Measurements from ENCODE around the gene RASD1. TPM values are rescaled to one million over a fixed set of nuclear protein-coding genes. Genes with fewer than 3 reads are reported as not detected.

Gene RASD1
- 10 to 100 TPM; 25.5 to 79.9 (median 40.6) TPM for total RNA-seq

DNA sequence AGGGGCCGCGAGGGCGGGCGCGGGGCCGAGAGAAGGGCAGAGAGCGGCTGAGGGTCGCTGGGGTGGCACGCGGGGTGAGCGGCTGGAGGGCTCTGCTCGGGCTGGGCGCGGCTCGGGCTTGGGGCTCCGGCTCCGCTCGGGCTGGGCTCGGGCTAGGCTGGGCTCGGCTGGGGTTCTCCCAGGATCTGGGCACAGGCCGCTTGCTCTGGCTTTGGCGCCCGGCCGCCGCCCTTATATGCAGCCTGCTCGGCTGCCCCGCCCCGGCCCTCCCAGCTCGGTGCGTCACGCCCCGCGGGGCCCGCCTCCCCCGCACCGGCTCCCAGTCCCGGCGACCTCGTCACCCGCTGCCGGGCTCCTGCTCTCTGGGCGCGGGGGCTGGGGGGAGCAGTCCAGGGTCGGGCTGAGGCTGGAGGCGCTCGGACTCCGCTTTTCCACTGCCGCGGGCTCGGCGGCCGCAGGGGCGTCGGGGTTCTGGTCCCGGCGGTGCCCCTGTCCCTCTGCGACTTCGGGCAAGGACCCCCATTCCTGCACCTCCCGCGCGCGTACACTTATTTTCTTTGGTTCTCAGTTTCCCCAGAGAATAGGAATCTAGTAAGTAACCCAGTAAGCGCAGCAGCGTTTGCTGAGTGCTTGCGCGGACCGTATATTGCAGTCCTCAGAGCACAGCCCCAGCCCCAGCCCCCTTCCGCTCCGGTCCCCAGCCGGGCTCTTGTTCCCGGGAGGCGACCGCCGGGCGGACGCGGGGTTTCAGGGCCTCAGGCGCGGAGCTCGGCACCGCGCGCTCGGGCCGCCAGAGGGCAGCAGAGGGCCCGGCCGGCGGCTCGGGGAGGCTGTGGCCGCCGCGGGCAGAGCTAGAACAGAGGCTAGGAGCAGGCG is at the start of gene RASD1:
RASD1 (minus strand) TSS at position 207 of the 876 bp plus-strand sequence. CDS start 214 bp downstream, outside the sequence.
- peak; percentile 86 to 98 for DNase-seq (ENCODE audit: low spot score in 2 of 2)
- 0 to 1% methylated on average over 29 to 70 of the region's 93 CpGs for WGBS, 2 donors
- intact Hi-C loops (cut with DNase I; ENCODE audit: low total_unique reads), result loop anchor here (5.0 kb wide), 1 partner anchor 146 kb away; no protein-coding TSS in a partner anchor

GRCh38 chr17:17545984-17546383 is 49.8 kb upstream of the RASD1 start:
- DNase-seq (ENCODE audit: low spot score in 2 of 2), result no peak
- 80 to 91% methylated on average over 5 to 7 of the region's 7 CpGs for WGBS, 2 donors
- no peak for TF ChIP-seq POLR2A (IDR thresholded peaks at IDR 0.05)
- TF ChIP-seq CTCF (IDR thresholded peaks at IDR 0.05), result no peak
- no peak overlapping the region for H3K4me3 ChIP-seq (ENCODE audit: low read depth, poor library complexity, severe bottlenecking)
- intact Hi-C loops (cut with DNase I; ENCODE audit: low total_unique reads), result no loop called here

More for the DNA sequence above, at the start of gene RASD1:
- H3K4me3 ChIP-seq (ENCODE audit: low read depth, poor library complexity, severe bottlenecking), result peak within 1 kb of the TSS; percentile 56
- TF ChIP-seq CTCF (IDR thresholded peaks at IDR 0.05), result peak in 1 of 3 donors; percentile 33
- TF ChIP-seq POLR2A (IDR thresholded peaks at IDR 0.05), result peak in 1 of 2 donors; percentile 97

GRCh38 chr17:17545031-17545820 is 49.0 kb upstream of the RASD1 start:
- WGBS, 2 donors, result 75 to 79% methylated on average over 20 of the region's 20 CpGs
- intact Hi-C loops (cut with DNase I; ENCODE audit: low total_unique reads), result no loop called here

GRCh38 chr17:17542906-17543635 is 46.9 kb upstream of the RASD1 start:
- H3K4me3 ChIP-seq (ENCODE audit: low read depth, poor library complexity, severe bottlenecking), result no peak overlapping the region
- DNase-seq (ENCODE audit: low spot score in 2 of 2), result no peak
- no peak for TF ChIP-seq CTCF (IDR thresholded peaks at IDR 0.05)
- TF ChIP-seq POLR2A (IDR thresholded peaks at IDR 0.05), result no peak
- intact Hi-C loops (cut with DNase I; ENCODE audit: low total_unique reads), result no loop called here
- 94 to 97% methylated on average over 22 of the region's 22 CpGs for WGBS, 2 donors

More at GRCh38 chr17:17545031-17545820, 49.0 kb upstream of the RASD1 start:
- no peak overlapping the region for H3K4me3 ChIP-seq (ENCODE audit: low read depth, poor library complexity, severe bottlenecking)
- TF ChIP-seq POLR2A (IDR thresholded peaks at IDR 0.05) (no peak), CTCF (IDR thresholded peaks at IDR 0.05) (no peak)
- no peak for DNase-seq (ENCODE audit: low spot score in 2 of 2)

DNA sequence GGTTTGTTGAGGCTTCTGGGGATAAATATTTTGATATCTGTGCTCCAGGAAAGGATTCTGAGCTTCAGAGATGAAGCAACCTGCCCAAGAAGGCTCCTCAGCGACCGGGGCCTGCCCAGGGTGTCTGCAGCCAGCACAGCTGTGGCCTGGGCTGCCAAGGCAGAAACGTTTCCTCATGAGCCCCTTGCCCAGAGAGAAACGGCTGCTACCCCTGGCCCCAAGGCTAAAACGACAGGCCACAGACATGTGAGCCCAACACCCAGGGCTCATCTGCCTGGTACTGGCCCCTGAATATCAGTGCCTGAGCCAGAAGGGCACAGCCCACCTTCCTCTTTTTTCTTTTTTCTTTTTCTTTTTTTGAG is 45.4 kb upstream of the RASD1 start:
- intact Hi-C loops (cut with DNase I; ENCODE audit: low total_unique reads), result no loop called here
- no peak for TF ChIP-seq CTCF (IDR thresholded peaks at IDR 0.05)
- TF ChIP-seq POLR2A (IDR thresholded peaks at IDR 0.05), result no peak
- DNase-seq (ENCODE audit: low spot score in 2 of 2), result no peak
- no peak overlapping the region for H3K4me3 ChIP-seq (ENCODE audit: low read depth, poor library complexity, severe bottlenecking)
- 38 to 44% methylated on average over 5 of the region's 5 CpGs for WGBS, 2 donors

Data from lower leg skin (tissue), 4 donors.